ENCODE data around the gene RFX1.

RFX1 gene

GRCh38 chr19:13965377-13965896 lies 40.7 kb downstream of the RFX1 start:
- ChIA-PET POLR2A (no interaction called here), CTCF (no interaction called here)

GRCh38 chr19:13964776-13965175 lies 41.3 kb downstream of the RFX1 start:
- peak; percentile 54; the same call in 1 of the 2 replicates for TF ChIP-seq ZBTB17 (tag by site-specific recombination; IDR thresholded peaks at IDR 0.05)
- no peak for TF ChIP-seq ZNF560 (tag by site-specific recombination; IDR thresholded peaks at IDR 0.05; ENCODE audit: borderline replicate concordance)
- 0 out of 2 replicates have a peak, but pooled peaks have one; percentile 7 for TF ChIP-seq PRDM1 (tag by site-specific recombination; IDR thresholded peaks at IDR 0.05)
- Histone ChIP-seq H3K36me3 (ENCODE audit: control insufficient read depth in 2 of 2, insufficient read depth in 1 of 2, low read length in 2 of 2) (peaks cover 15 to 71% of the 10 kb centered on the region in 2 experiments; a peak in 2 of 3 replicates), H3K27ac (ENCODE audit: extremely low read depth, low read depth, low read length) (no peak overlapping the region; the same call in 1 of the 2 replicates), H3K4me1 (ENCODE audit: control insufficient read depth, insufficient read depth, low read length) (peaks cover 3% of the 10 kb centered on the region; the same call in 1 of the 2 replicates), H3K9me3 (ENCODE audit: control insufficient read depth, insufficient read depth, low read depth, low read length) (no peaks in the 10 kb centered on the region), H3K4me3 (ENCODE audit: low read depth, low read length) (no peak overlapping the region)
- POLR2A ChIA-PET, result no interaction called here
- CTCF ChIA-PET, result no interaction called here

More at GRCh38 chr19:13965377-13965896, 40.7 kb downstream of the RFX1 start:
- no peak overlapping the region for H3K4me3 ChIP-seq (ENCODE audit: low read depth, low read length)
- TF ChIP-seq ZIC2 (tag by site-specific recombination; IDR thresholded peaks at IDR 0.05) (no peak), ZNF239 (tag by site-specific recombination; IDR thresholded peaks at IDR 0.05) (no peak), ZNF529 (tag by site-specific recombination; IDR thresholded peaks at IDR 0.05; ENCODE audit: insufficient replicate concordance) (no peak), ZBTB17 (tag by site-specific recombination; IDR thresholded peaks at IDR 0.05) (no peak), MEIS1 (CRISPR knock-in tag; IDR thresholded peaks at IDR 0.05; ENCODE audit: borderline replicate concordance) (no peak), ZNF626 (tag by site-specific recombination; IDR thresholded peaks at IDR 0.05) (no peak), ZNF341 (tag by site-specific recombination; IDR thresholded peaks at IDR 0.05; ENCODE audit: low read depth) (no peak), ZEB2 (tag by site-specific recombination; IDR thresholded peaks at IDR 0.05) (no peak), ZNF18 (tag by site-specific recombination; IDR thresholded peaks at IDR 0.05) (no peak), ZBTB11 (tag by site-specific recombination; conservative IDR thresholded peaks at IDR 0.05; ENCODE audit: low read depth) (no peak), SP2 (tag by site-specific recombination; IDR thresholded peaks at IDR 0.05) (no peak), ZXDB (tag by site-specific recombination; IDR thresholded peaks at IDR 0.05) (no peak), ZBTB6 (tag by site-specific recombination; IDR thresholded peaks at IDR 0.05) (no peak), ZNF544 (tag by site-specific recombination; IDR thresholded peaks at IDR 0.05) (no peak), GLIS1 (tag by site-specific recombination; IDR thresholded peaks at IDR 0.05) (no peak), HOXA7 (CRISPR knock-in tag; IDR thresholded peaks at IDR 0.05; ENCODE audit: borderline replicate concordance) (no peak), KLF7 (tag by site-specific recombination; IDR thresholded peaks at IDR 0.05; ENCODE audit: borderline replicate concordance) (no peak), ZNF121 (tag by site-specific recombination; IDR thresholded peaks at IDR 0.05) (no peak)
- H3K36me3 ChIP-seq (ENCODE audit: control insufficient read depth in 2 of 2, insufficient read depth in 1 of 2, low read length in 2 of 2), result peaks cover 17 to 71% of the 10 kb centered on the region in 2 experiments; a peak in 2 of 3 replicates
- peaks cover 3% of the 10 kb centered on the region; the same call in 1 of the 2 replicates for H3K4me1 ChIP-seq (ENCODE audit: control insufficient read depth, insufficient read depth, low read length)
- H3K9me3 ChIP-seq (ENCODE audit: control insufficient read depth, insufficient read depth, low read depth, low read length), result no peaks in the 10 kb centered on the region
- H3K27ac ChIP-seq (ENCODE audit: extremely low read depth, low read depth, low read length), result no peak overlapping the region
